Endodermal cell (in vitro differentiated cells): ENCODE measurements around the gene ETFA. TPM values are rescaled to one million over a fixed set of nuclear protein-coding genes. Genes with fewer than 3 reads are reported as not detected.

Source experiments
- DNase-seq: peaks from one replicate; pipeline ENCODE4 v3.0.0-alpha.2; 2017
- H3K27ac ChIP-seq: 2 replicates; pipeline ENCODE4 v1.5.1; 2013; ENCODE audit warnings: mild to moderate bottlenecking, low read depth, low read length, moderate library complexity
- H3K27me3 ChIP-seq: 2 replicates; pipeline ENCODE4 v1.6.1; 2013; ENCODE audit warnings: mild to moderate bottlenecking, low read length, moderate library complexity; ENCODE audit not compliant: insufficient read depth, control insufficient read depth, poor library complexity, severe bottlenecking
- H3K36me3 ChIP-seq: 2 replicates; pipeline ENCODE4 v1.7.0; 2013; ENCODE audit warnings: mild to moderate bottlenecking, low read length, moderate library complexity; ENCODE audit not compliant: control insufficient read depth, insufficient read depth
- H3K4me1 ChIP-seq: one replicate; pipeline ENCODE4 v1.7.0; 2013; ENCODE audit warnings: low read length; ENCODE audit not compliant: control insufficient read depth, insufficient read depth
- H3K4me3 ChIP-seq: 2 replicates; pipeline ENCODE4 v1.5.1; 2013; ENCODE audit warnings: mild to moderate bottlenecking, low read length, moderate library complexity
- H3K9ac ChIP-seq: 2 replicates; pipeline ENCODE4 v1.6.1; 2013; ENCODE audit warnings: mild to moderate bottlenecking, low read length, moderate library complexity; ENCODE audit not compliant: poor library complexity, severe bottlenecking; ENCODE audit errors: extremely low read depth
- H3K9me3 ChIP-seq: 2 replicates; pipeline ENCODE4 v1.6.1; 2013; ENCODE audit warnings: mild to moderate bottlenecking, low read length, moderate library complexity; ENCODE audit not compliant: control insufficient read depth
- H3K27ac Mint-ChIP-seq: 2 replicates; pipeline ENCODE4 v1.8.0; 2020; ENCODE audit warnings: mixed read lengths
- H3K27me3 Mint-ChIP-seq: 2 replicates; pipeline ENCODE4 v1.8.0; 2021; ENCODE audit warnings: mild to moderate bottlenecking, mixed read lengths; ENCODE audit not compliant: insufficient read depth
- H3K36me3 Mint-ChIP-seq: 2 replicates; pipeline ENCODE4 v1.8.0; 2020; ENCODE audit warnings: low read depth, mixed read lengths
- H3K4me1 Mint-ChIP-seq: 2 replicates; pipeline ENCODE4 v1.8.0; 2020; ENCODE audit warnings: mixed read lengths
- H3K4me3 Mint-ChIP-seq: 2 replicates; pipeline ENCODE4 v1.8.0; 2020; ENCODE audit warnings: mild to moderate bottlenecking, moderate library complexity, mixed read lengths
- H3K9me3 Mint-ChIP-seq: 2 replicates; pipeline ENCODE4 v1.8.0; 2020; ENCODE audit warnings: mild to moderate bottlenecking, mixed read lengths
- CTCF ChIP-seq: fragments of 200-600 bp; sonication (generic); conservative IDR thresholded peaks from 2 replicates; pipeline ENCODE4 v1.5.0; 2021; ENCODE audit warnings: antibody characterized with exemption, mild to moderate bottlenecking
- WGBS, 2 experiments: methylation state at CpG; one replicate each; pipeline versions ENCODE4 v1.1.5 to v1.1.7; 2013; ENCODE audit warnings: missing lambda C conversion rate in 2 of 2, mixed read lengths in 1 of 2; ENCODE audit not compliant: insufficient coverage in 1 of 2, insufficient read length in 1 of 2; 5-methylcytosine and 5-hydroxymethylcytosine counted together
- total RNA-seq, 2 donors: library from RNA; stranded (reverse); fragmentation: NEBNext Ultra II Directional in 1 of 2; extraction: Animal tissue kit (Norgen Biotek cat#: 25700) in 1 of 2; gene quantifications; 2 replicates in 1 of 2; 3 replicates in 1 of 2; pipeline ENCODE4 v1.2.1, GENCODE V29; 2021

The ETFA gene
- total RNA-seq, 2 donors from 2014 or later: 142 to 157 TPM

GRCh38 chr15:76172782-76173181 is 138.5 kb downstream of the ETFA start:
- H3K27ac ChIP-seq: no peak overlapping the region
- H3K9me3 Mint-ChIP-seq: no peaks in the 10 kb centered on the region
- DNase-seq: no peak
- no peak overlapping the region for H3K4me3 Mint-ChIP-seq
- H3K9me3 ChIP-seq: no peaks in the 10 kb centered on the region
- H3K4me1 Mint-ChIP-seq: peaks cover 2% of the 10 kb centered on the region
- WGBS, 2 experiments: 91 to 97% methylated on average over 16 of the region's 16 CpGs
- no peak for TF ChIP-seq CTCF
- no peaks in the 10 kb centered on the region for H3K36me3 Mint-ChIP-seq
- no peaks in the 10 kb centered on the region for H3K4me1 ChIP-seq
- no peak overlapping the region for H3K4me3 ChIP-seq
- H3K36me3 ChIP-seq: no peaks in the 10 kb centered on the region
- H3K9ac ChIP-seq: no peak overlapping the region
- H3K27me3 ChIP-seq: no peaks in the 10 kb centered on the region
- H3K27ac Mint-ChIP-seq: no peak overlapping the region
- H3K27me3 Mint-ChIP-seq: peaks cover 12% of the 10 kb centered on the region

GRCh38 chr15:76169911-76170800 is 141.1 kb downstream of the ETFA start:
- Mint-ChIP-seq H3K9me3 (no peaks in the 10 kb centered on the region), H3K36me3 (no peaks in the 10 kb centered on the region), H3K27me3 (peaks cover 7% of the 10 kb centered on the region), H3K4me1 (no peaks in the 10 kb centered on the region), H3K4me3 (no peak overlapping the region), H3K27ac (no peak overlapping the region)
- WGBS, 2 experiments: 90 to 100% methylated on average over 4 to 16 of the region's 16 CpGs
- H3K4me3 ChIP-seq: no peak overlapping the region
- H3K4me1 ChIP-seq: no peaks in the 10 kb centered on the region
- no peak for TF ChIP-seq CTCF
- no peaks in the 10 kb centered on the region for H3K36me3 ChIP-seq
- DNase-seq: no peak
- no peaks in the 10 kb centered on the region for H3K27me3 ChIP-seq
- H3K9ac ChIP-seq: no peak overlapping the region
- no peak overlapping the region for H3K27ac ChIP-seq
- H3K9me3 ChIP-seq: no peaks in the 10 kb centered on the region

- Histone ChIP-seq H3K4me3 (no peak overlapping the region), H3K9ac (no peak overlapping the region), H3K27me3 (no peaks in the 10 kb centered on the region), H3K4me1 (no peaks in the 10 kb centered on the region), H3K36me3 (no peaks in the 10 kb centered on the region), H3K9me3 (no peaks in the 10 kb centered on the region), H3K27ac (no peak overlapping the region)
- H3K27ac Mint-ChIP-seq: no peak overlapping the region
- DNase-seq: peak; percentile 74
- H3K27me3 Mint-ChIP-seq: peaks cover 7% of the 10 kb centered on the region
- H3K4me3 Mint-ChIP-seq: no peak overlapping the region
- no peak for TF ChIP-seq CTCF
- H3K4me1 Mint-ChIP-seq: no peaks in the 10 kb centered on the region
- no peaks in the 10 kb centered on the region for H3K36me3 Mint-ChIP-seq
- no peaks in the 10 kb centered on the region for H3K9me3 Mint-ChIP-seq
- 67 to 74% methylated on average over 2 to 4 of the region's 4 CpGs for WGBS, 2 experiments
These were observed 142.3 kb downstream of the ETFA start for GRCh38 chr15:76169018-76169417.
